Pancreas (tissue), 10 donors: ENCODE measurements around the gene IL9. TPM values are rescaled to one million over a fixed set of nuclear protein-coding genes. Genes with fewer than 3 reads are reported as not detected.

ENCODE experiments used
- ATAC-seq, 4 donors: fragments of 200-7000 bp; cut with Tn5 transposase; one replicate each; pipeline versions ENCODE4 v1.8.0 to v1.9.1; 2020; ENCODE audit warnings: mild to moderate bottlenecking in 4 of 4, moderate library complexity in 4 of 4
- DNase-seq, 6 donors: peaks; one replicate each; pipeline ENCODE4 v3.0.0-alpha.2; 2020
- FAIRE-seq: peaks from 2 replicates; lab custom pipeline; 2012; peaks lifted over from hg19 to GRCh38; lab: Jason Lieb, UNC
- H3K27ac ChIP-seq, 4 donors: fragments of 200-600 bp; sonication (generic); 1 replicate in 3 of 4; 2 replicates in 1 of 4; pipeline versions ENCODE4 v1.5.0 to v1.8.0; 2020
- H3K27me3 ChIP-seq, 4 donors: fragments of 200-600 bp; one replicate each; pipeline ENCODE4 v1.8.0; 2021
- H3K36me3 ChIP-seq, 3 donors: fragments of 200-600 bp; sonication (generic) in 1 of 3; one replicate each; pipeline versions ENCODE4 v1.5.0 to v1.8.0; 2020 to 2021
- H3K4me1 ChIP-seq, 3 donors: fragments of 200-600 bp; one replicate each; pipeline ENCODE4 v1.8.0; 2021
- H3K4me3 ChIP-seq, 4 donors: fragments of 200-600 bp; sonication (generic) in 2 of 4; one replicate each; pipeline versions ENCODE4 v1.5.0 to v1.8.0; 2020 to 2021
- H3K9me3 ChIP-seq, 4 donors: fragments of 200-600 bp; one replicate each; pipeline ENCODE4 v1.8.0; 2021
- CTCF ChIP-seq, 4 donors: fragments of 200-600 bp; sonication (generic) in 3 of 4; IDR thresholded peaks; one replicate each; pipeline versions ENCODE4 v1.5.0 to v1.8.0; 2021; ENCODE audit warnings: antibody characterized with exemption in 4 of 4
- WGBS, 2 donors: extraction: QIAGEN DNeasy Blood & Tissue Kit; methylation state at CpG; one replicate each; pipeline ENCODE4 v1.1.7; 2013; 5-methylcytosine and 5-hydroxymethylcytosine counted together
- intact Hi-C, 3 donors: fragments of 100-400 bp; cut with DNase I; formaldehyde crosslinking; loops; one replicate each; pipeline versions ENCODE4 v1.11.1 to v1.14.2; 2022
- polyA plus RNA-seq, 2 donors: library from polyadenylated mRNA; stranded (reverse); fragments of 200-250 nt; gene quantifications; one replicate each; pipeline ENCODE4 v1.2.3, GENCODE V29; 2013
- total RNA-seq, 6 donors: library from RNA; stranded (reverse); fragmentation: NEBNext Ultra II Directional in 4 of 6; extraction: Animal tissue kit (Norgen Biotek cat#: 25700) in 4 of 6; gene quantifications; one replicate each; pipeline versions ENCODE4 v1.2.1 to v1.2.4, GENCODE V29; 2021 to 2023
- donor health status: healthy with polysubstance abuse.
- donor health status: DM: no; HTN: no; CAD: no; lungs with moderate emphysema.
- donor health status: DM: no; HTN: no; CAD: no.
- donor health status: control.
- donor health status: control.
- donor health status: Bipolar disorder and iron deficiency.
- donor health status: DM: yes; HTN: yes; CAD: no.
- donor health status: DM: no; HTN: no; CAD: no.
- donor health status: DM: no; HTN: no; CAD: no.
- donor health status: DM: yes; HTN: yes; CAD: no.

Gene IL9
- total and polyA plus RNA-seq, 8 donors: not detected

GRCh38 chr5:135880801-135881200 lies 14.8 kb downstream of the IL9 start:
- FAIRE-seq: no peak
- no peak for ATAC-seq
- no peaks in the 10 kb centered on the region for H3K4me1 ChIP-seq
- no peak overlapping the region for H3K27ac ChIP-seq
- H3K4me3 ChIP-seq: no peak overlapping the region
- no peaks in the 10 kb centered on the region for H3K9me3 ChIP-seq
- no peak for TF ChIP-seq CTCF (IDR thresholded peaks at IDR 0.05)
- 79 to 83% methylated on average over 7 of the region's 7 CpGs for WGBS, 2 donors
- no peak for DNase-seq
- no peaks in the 10 kb centered on the region for H3K27me3 ChIP-seq
- intact Hi-C loops: loop anchor here in 2 of 3 donors (10.0 kb wide), 1 partner anchor 324 kb away; no protein-coding TSS in a partner anchor
- no peaks in the 10 kb centered on the region for H3K36me3 ChIP-seq

- intact Hi-C loops: loop anchor here in 2 of 3 donors (10.0 kb wide), 1 partner anchor 325 kb away; no protein-coding TSS in a partner anchor
- Histone ChIP-seq H3K27ac (no peak overlapping the region), H3K4me1 (no peaks in the 10 kb centered on the region), H3K27me3 (no peaks in the 10 kb centered on the region), H3K9me3 (no peaks in the 10 kb centered on the region), H3K36me3 (no peaks in the 10 kb centered on the region), H3K4me3 (no peak overlapping the region)
- 75 to 85% methylated on average over 3 of the region's 3 CpGs for WGBS, 2 donors
- FAIRE-seq (no peak), DNase-seq (no peak), ATAC-seq (no peak)
- no peak for TF ChIP-seq CTCF (IDR thresholded peaks at IDR 0.05)
These were observed 15.4 kb downstream of the IL9 start for GRCh38 chr5:135880278-135880677.

DNA sequence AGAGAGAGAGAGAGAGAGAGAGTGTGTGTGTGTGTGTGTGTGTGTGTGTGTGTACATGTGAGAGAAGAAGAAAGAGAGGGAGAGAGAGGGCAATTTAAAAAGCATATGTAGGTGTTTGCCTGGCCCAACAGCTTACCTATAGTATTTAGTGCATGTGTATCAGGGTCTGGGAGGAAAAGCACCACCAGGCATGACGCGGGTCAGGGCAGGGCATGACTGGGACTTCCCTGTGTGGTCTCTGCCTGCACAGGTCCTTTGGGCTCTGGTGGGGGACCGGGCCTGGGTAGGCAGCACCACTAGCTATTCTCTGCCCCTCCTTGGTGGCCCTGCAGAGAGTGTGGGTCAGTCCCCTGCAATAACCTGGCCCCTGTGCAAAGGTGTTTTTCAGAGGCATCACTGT lies 16.1 kb downstream of the IL9 start:
- ATAC-seq (no peak), FAIRE-seq (no peak), DNase-seq (no peak)
- H3K36me3 ChIP-seq: no peaks in the 10 kb centered on the region
- H3K27ac ChIP-seq: no peak overlapping the region
- H3K27me3 ChIP-seq: no peaks in the 10 kb centered on the region
- 86 to 90% methylated on average over 3 of the region's 3 CpGs for WGBS, 2 donors
- no peak for TF ChIP-seq CTCF (IDR thresholded peaks at IDR 0.05)
- no peak overlapping the region for H3K4me3 ChIP-seq
- intact Hi-C loops: no loop called here
- no peaks in the 10 kb centered on the region for H3K9me3 ChIP-seq
- no peaks in the 10 kb centered on the region for H3K4me1 ChIP-seq

DNA sequence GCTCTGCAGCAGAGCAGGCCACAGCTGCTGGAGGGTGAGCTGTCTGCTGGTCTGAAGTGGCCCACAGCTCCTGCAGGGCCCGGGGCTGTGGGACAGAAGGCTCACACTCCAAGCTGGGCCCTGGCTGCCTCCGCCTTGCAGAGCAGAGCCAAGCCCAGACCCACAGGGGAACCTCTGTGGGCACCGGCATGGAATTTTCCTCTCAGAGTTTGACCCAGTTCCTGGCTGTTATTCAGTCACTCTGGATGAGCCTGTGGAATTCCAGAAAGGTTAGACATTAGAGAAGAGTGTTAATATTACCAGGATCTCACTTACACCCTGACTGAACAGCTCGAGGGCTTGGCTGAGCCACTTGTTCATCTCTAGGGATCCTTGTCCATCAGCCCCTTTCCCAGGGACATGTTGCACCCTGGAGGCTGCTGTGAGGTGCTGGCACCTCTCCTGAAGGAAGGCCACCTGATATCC lies 17.5 kb downstream of the IL9 start:
- Histone ChIP-seq H3K27ac (no peak overlapping the region), H3K4me3 (no peak overlapping the region), H3K27me3 (no peaks in the 10 kb centered on the region), H3K4me1 (no peaks in the 10 kb centered on the region), H3K36me3 (no peaks in the 10 kb centered on the region), H3K9me3 (no peaks in the 10 kb centered on the region)
- no peak for TF ChIP-seq CTCF (IDR thresholded peaks at IDR 0.05)
- ATAC-seq (peak in 2 of 4 donors; percentile 53 to 60), FAIRE-seq (no peak), DNase-seq (no peak)
- WGBS, 2 donors: 55 to 59% methylated on average over 4 of the region's 4 CpGs
- intact Hi-C loops: no loop called here

DNA sequence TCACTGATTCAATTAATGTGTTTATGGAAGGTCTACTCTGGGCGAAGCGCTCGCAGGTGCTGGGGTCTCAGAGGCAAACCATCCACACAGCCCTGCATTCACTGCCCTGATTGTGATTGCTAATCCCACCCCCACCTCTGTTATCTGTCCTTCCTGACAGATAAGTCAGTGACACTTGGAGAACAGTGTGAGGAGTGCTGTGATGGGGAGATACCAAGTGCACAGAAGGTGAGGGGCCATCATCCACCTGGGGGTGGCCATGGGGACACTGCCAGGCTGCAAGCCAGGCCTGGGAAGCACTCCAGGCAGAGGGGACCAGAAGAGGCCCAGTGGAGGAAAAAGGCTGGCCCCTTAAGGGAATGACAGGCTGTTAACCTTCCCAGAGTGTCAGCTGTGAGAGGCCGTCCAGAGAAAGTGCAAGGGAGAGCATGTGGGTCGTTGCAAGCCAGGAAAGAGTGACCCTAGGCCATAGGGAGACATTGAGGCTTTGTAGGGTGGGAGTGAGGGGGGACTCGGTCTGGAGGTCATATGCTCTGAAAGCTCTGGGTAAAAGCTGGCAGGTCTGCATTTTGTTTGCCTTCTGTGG lies 18.0 kb downstream of the IL9 start:
- ATAC-seq: no peak
- Histone ChIP-seq H3K36me3 (no peaks in the 10 kb centered on the region), H3K27ac (no peak overlapping the region), H3K4me1 (no peaks in the 10 kb centered on the region), H3K27me3 (no peaks in the 10 kb centered on the region), H3K4me3 (no peak overlapping the region), H3K9me3 (no peaks in the 10 kb centered on the region)
- no peak for TF ChIP-seq CTCF (IDR thresholded peaks at IDR 0.05)
- WGBS, 2 donors: 64 to 67% methylated on average over 6 of the region's 6 CpGs
- no peak for DNase-seq
- FAIRE-seq: no peak
- intact Hi-C loops: no loop called here
